HG03558 (cell line): Measurements from ENCODE around the gene DIP2A.

ENCODE experiments used
- ATAC-seq: cut with Tn5 transposase; IDR thresholded peaks from one replicate; pipeline ENCODE4 v1.9.1; 2021; ENCODE audit warnings: moderate number of reproducible peaks; ENCODE audit not compliant: unreplicated experiment; ENCODE audit errors: extremely low read depth

Gene DIP2A

DNA sequence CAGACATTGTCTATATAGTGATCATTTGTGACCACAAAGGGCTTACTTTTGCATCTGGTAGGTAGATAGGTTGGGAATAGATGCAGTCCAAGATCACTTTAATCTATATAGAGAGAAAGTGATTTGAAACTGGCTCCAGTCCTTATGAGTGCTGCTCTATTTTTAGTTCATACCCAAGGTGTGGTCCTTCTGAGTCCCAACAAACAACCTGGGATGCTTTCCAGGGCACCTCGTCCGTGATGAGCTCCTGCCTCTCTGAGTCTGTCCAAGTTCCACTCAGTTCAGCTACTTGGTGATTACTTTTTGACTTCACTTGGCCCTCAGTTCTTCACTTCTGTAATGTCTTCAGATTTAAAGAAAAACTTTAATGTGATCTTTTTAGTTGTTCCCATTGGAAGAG, 20.2 kb downstream of the DIP2A start:
- no peak for ATAC-seq

DNA sequence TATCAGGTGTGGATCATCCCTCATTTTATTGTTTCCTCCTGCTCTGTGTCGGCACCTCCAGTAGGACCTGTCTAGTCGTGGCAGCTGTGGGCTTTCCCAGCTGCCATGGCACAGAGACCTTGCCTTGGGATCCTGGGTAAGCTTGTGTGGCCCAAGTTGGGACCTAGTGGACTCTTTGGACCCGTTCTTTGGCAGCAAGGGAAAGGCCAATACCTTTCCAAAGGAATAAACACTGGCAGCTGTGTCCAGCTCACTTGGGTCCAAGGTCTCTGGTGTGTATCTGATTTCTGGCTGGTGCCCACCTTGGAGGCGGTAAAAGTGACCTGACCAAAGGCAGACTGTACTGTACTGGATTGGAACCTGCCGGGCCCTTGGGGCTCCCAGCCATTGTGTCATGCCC, 21.8 kb downstream of the DIP2A start:
- no peak for ATAC-seq

DNA sequence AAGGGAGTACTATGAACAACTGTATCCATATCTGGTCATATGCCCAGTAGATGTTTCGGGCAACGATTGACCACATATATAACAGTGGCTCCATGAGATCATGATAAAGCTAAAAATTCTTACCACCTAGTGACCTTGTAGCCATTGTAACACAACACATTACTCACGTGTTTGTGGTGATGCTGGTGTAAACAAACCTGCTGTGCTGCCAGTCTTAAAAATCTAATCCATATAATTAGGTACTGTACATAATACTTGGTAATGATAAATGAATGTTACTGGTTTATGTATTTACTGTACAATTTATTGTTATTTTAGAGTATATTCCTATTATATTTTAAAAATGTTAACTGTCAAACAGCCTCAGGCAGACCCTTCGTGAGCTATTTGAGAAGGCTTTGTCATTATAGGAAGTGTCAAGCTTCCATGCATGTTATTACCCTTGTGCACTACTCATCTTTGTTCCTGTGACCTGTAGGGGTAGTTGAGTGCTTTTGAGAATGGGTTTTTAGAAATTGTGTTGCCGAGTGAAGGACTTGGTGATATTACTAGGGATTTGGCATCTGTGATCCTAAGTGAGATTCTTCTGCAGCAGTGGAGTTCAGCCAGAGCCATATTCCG, 23.6 kb downstream of the DIP2A start:
- ATAC-seq: no peak

- ATAC-seq: no peak
These were observed 24.1 kb downstream of the DIP2A start for GRCh38 chr21:46482846-46483231.

DNA sequence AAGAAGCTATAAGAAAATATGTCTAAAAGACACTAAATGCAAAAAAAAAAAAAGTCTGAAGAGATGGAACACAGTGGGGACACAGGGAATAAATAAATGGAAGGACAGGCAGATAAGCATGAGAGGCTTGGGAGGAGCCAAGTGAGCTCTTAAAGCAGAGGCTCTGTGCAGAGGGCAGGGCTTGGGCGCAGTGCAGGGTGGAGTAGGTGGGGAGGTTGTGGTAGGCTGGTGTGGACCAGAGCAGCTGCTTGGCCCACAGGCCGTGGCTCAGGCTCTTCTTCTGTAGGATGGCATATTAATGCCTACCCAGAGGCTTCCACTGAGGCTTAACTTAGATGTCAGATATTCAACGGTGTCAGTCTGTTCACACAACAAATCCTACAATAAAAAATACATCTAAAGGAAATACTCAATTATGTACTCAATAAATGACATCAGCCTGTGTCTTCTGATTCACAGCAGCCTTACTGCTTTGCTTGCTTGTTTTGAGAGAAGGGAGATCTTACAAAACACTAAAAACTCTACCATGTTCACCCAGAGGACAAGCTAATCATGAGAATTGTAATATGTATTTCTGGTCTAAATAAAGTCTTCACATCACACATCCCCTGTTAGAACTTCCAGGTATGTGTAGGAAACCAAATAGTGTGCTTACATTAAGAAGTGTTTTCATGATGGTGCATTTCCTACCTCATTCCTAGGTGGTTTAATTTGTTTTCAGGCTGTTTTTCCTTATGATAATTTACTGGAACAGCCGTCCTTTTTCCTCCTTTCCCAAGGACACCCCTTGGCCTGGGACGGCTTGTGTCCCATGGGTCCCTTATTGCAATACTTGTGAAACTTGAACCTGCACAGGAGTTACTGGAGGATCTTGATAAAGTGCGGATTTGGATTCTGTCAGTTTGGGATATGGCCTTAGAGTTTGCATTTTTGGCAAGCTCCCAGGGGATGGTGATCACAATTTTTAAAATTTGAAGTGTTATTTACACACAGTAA, 24.9 kb downstream of the DIP2A start:
- ATAC-seq: no peak

- no peak for ATAC-seq
These were observed 27.9 kb downstream of the DIP2A start for GRCh38 chr21:46486481-46487126.

- ATAC-seq: no peak
These were observed 30.5 kb downstream of the DIP2A start for GRCh38 chr21:46489162-46489663.

DNA sequence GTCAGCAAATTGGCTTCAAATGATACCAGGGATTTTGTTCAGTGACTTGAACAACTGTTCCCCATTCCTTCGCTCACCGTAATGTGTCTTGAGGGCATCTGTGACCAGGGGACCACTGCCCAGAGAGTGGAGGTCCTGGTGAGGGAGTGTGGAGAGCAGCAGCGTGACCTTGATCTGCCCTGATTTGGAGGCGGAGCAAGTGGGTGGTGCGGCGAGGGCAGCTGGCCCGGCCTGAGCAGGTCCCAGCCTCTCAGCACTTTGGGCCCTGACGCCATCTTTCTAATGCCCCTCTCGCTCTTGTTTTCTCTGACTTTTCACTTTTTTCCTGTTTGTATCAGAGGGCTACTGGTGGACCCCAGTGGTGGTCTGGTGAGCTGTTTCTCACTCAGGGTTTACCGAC, 31.1 kb downstream of the DIP2A start:
- ATAC-seq: no peak

DNA sequence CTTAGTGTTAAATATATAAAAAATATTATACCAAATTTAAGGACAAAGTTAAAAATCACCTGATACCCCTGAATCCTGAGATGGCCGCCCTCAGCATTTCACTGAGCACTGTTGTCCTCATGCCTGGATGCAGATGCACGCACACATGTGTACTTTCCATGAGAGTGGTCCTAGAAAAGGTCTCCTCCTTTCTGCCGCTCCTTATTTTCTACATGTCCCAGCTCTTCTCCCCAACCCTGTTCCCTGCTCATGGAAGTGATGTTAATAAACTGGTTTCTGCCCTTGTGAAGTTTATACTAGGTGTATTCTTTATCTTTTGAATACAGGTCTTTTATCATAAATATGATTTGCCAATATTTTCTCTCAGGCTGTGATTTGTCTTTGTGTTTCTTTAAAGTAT, 32.9 kb downstream of the DIP2A start:
- ATAC-seq: no peak

GRCh38 chr21:46492851-46493250, 34.2 kb downstream of the DIP2A start:
- no peak for ATAC-seq

DNA sequence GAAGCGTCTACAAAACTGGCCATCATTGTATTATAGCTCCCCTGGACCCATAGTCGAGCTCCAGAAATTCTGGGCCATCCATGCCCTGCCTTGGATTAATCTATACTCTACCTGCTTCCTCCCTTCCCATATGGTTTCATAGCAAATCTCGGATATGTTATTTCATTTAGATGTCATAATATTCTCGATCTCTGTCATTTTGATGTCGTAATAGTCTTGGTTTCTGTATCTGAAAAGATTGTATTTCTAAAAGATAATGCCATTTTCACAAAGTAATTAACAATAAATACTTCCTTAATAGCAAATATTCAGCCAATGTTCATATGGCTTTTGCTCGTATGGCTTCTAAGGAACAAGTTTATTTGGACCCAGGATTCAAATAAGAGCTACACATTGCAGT, 35.1 kb downstream of the DIP2A start:
- no peak for ATAC-seq

- ATAC-seq: no peak
These were observed 39.8 kb downstream of the DIP2A start for GRCh38 chr21:46498335-46499050.

DNA sequence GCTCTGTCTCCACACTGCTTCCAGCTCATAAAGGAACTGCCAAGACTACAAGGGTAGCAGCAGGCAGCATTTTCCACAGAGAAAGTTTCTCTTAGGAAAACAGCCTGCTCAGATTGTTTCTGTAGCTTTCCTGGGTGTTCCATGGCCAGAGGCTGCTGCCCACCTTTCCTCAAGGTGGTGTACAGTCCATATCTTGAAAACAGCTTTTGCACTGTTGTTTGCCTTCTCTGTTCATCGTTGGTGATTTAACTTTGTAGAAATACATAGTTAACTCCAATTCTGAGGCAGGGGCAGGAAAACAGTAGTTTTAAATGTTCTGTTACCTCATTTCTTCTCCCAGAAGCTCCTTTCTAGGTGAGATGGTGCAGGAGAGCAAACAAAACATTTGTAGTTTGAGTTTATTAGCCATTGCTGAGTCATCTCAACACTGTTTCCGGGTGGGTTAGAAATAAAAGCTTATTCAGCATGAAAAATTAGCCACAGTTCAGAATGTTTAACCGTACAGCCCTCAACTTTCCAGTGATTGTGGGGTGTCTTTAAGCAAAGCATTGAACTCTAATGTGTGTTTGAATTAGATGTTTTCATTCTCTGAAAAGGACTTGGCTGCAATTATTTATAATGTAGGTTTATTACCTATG, 41.7 kb downstream of the DIP2A start:
- no peak for ATAC-seq

- no peak for ATAC-seq
These were observed 45.3 kb downstream of the DIP2A start for GRCh38 chr21:46503922-46504550.

GRCh38 chr21:46504666-46505065, 46.0 kb downstream of the DIP2A start:
- no peak for ATAC-seq

DNA sequence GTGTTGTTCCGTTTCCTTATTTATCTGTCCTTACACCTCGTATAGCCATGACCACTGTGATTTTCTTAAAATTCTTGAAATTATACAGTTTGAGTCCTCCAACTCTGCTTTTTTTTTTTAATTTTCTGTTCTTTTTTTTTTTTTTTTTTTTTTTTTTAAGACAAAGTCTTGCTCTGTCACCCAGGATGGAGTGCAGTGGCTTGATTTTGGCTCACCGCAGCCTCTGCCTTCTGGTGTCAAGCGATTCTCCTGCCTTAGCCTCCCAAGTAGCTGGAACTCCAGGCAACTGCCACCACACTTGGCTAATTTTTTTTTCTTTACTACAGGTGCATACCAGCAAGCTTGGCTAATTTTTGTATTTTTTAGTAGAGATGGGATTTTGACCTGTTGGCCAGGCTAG, 48.9 kb downstream of the DIP2A start:
- ATAC-seq: no peak

GRCh38 chr21:46509741-46510502, 51.2 kb downstream of the DIP2A start:
- no peak for ATAC-seq

- no peak for ATAC-seq
These were observed 56.4 kb downstream of the DIP2A start for GRCh38 chr21:46515109-46515508.

DNA sequence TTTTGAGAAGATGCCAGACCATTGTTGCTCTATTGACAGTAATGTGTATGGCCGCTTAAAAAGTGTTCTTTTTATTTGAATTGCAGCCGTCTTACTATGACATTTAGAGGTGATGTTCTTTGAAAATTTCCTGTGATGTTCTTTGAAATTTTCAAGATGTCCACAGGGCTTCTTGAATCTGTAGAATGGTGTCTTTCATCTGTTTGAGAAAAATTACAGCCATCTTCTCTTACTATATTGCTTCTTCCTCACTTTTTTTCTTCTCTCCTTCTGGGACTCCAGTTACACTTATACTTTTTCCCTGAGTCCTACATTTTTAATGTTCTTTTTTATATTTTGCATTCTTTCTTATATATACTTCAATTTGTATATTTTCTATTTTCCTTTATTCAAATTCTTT, 57.4 kb downstream of the DIP2A start:
- ATAC-seq: no peak
